LHCN-M2 (cell line): ENCODE results near the gene MRPL10. TPM values are rescaled to one million over a fixed set of nuclear protein-coding genes. Genes with fewer than 3 reads are reported as not detected.
A peak's percentile ranks its signal among the peaks of the same experiment; 100 is the strongest.

Source experiments
- DNase-seq: peaks from one replicate; pipeline ENCODE4 v3.0.0-alpha.2; 2012; ENCODE audit warnings: low read depth
- total RNA-seq: library from RNA; depleted of rRNA; stranded (reverse); fragments of >200 nt; gene quantifications from 2 replicates; pipeline ENCODE4 v1.2.3, GENCODE V29; 2014

MRPL10 gene
- total RNA-seq, 1 experiment from 2014 or later = 47.5 TPM

GRCh38 chr17:47860386-47860785 is 29.0 kb upstream of the MRPL10 start:
- no peak for DNase-seq

GRCh38 chr17:47857551-47858455 is 26.5 kb upstream of the MRPL10 start:
- no peak for DNase-seq

GRCh38 chr17:47856830-47857229 is 25.5 kb upstream of the MRPL10 start:
- no peak for DNase-seq

- no peak for DNase-seq
These were observed 24.4 kb upstream of the MRPL10 start for GRCh38 chr17:47855737-47856136.

GRCh38 chr17:47853616-47854015 is 22.3 kb upstream of the MRPL10 start:
- DNase-seq = no peak

- DNase-seq = no peak
These were observed 21.0 kb upstream of the MRPL10 start for GRCh38 chr17:47852113-47852949.

- no peak for DNase-seq
These were observed 20.4 kb upstream of the MRPL10 start for GRCh38 chr17:47851764-47852112.

GRCh38 chr17:47850692-47851573 is 19.6 kb upstream of the MRPL10 start, which contains the start of gene SP6:
TSS of gene SP6 (minus strand) at chr17:47851163. CDS start at chr17:47848429, 2,734 bp downstream.
- no peak for DNase-seq

- DNase-seq = no peak
These were observed 19.0 kb upstream of the MRPL10 start for GRCh38 chr17:47850373-47850691.

- DNase-seq = no peak
These were observed 16.8 kb upstream of the MRPL10 start for GRCh38 chr17:47848198-47848513.

- no peak for DNase-seq
These were observed 16.2 kb upstream of the MRPL10 start for GRCh38 chr17:47847341-47848197.

- no peak for DNase-seq
These were observed 15.5 kb upstream of the MRPL10 start for GRCh38 chr17:47846716-47847340.

- DNase-seq = no peak
These were observed 14.4 kb upstream of the MRPL10 start for GRCh38 chr17:47845716-47846075.

- peak; percentile 22 for DNase-seq
These were observed 13.7 kb upstream of the MRPL10 start for GRCh38 chr17:47844814-47845715.

GRCh38 chr17:47844227-47844626 is 12.9 kb upstream of the MRPL10 start:
- DNase-seq = no peak

GRCh38 chr17:47843391-47843730 is 12.0 kb upstream of the MRPL10 start:
- no peak for DNase-seq

- no peak for DNase-seq
These were observed 10.3 kb upstream of the MRPL10 start for GRCh38 chr17:47841488-47842291.

- DNase-seq = peak; percentile 80
These were observed 9.6 kb upstream of the MRPL10 start, which contains the start of gene SCRN2 for GRCh38 chr17:47840742-47841487. TSS of gene SCRN2 (minus strand) at chr17:47841273. CDS start at chr17:47840843, 430 bp downstream.
